ENCODE data around the gene KXD1.
"Not testable (repeated sequence)": the region's sequence is repeated elsewhere in the genome, so short reads cannot be mapped to it uniquely, and the experiment has no call there.

Gene KXD1

GRCh38 chr19:18536475-18536874 is 21.2 kb upstream of the KXD1 start:
- DNase-seq (ENCODE audit: low read depth in 2 of 2), result no peak

- no peak for DNase-seq (ENCODE audit: low read depth in 2 of 2)
Measured at GRCh38 chr19:18537431-18537830, 20.2 kb upstream of the KXD1 start.

DNA sequence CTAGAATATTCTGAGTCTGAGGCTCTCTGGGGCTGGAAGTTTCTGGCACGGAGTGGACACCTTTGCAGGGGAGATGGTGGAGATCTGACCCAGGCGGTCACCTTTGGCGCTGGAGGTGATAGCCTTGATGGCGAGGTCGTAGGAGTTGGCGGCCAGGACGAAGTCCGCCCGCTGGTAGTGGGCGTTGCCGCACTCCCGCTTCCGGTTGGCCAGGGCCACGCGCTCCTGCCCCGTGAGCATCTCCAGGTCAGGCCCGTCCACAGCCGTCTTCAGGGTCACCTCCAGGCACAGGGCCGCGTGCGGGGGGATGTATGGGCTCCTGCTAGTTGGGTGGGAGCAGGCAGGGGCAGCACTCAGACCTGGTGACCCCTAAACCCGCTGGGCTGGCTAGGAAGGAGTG is 19.6 kb upstream of the KXD1 start:
- no peak for DNase-seq (ENCODE audit: low read depth in 2 of 2)

DNA sequence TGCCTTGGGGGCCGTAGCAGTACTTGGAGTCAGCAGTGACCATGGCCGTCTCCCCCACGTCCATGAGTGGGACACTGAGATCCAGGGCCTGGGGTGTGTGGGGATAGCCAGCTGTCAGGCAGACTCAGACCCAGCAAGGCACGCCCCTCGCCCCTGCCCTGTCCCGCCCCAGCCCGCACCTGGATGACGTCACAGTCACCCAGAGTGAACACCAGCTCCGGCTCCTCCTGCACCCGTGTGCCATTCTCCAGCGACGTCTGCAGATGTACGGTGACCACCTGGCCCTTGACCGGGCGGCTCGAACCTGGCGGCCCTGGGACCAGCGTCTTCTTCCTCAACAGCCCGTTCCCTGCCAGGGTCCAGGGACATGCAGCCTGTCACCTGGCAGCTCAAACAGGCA is 18.3 kb upstream of the KXD1 start:
- no peak for DNase-seq (ENCODE audit: low read depth in 2 of 2)

DNA sequence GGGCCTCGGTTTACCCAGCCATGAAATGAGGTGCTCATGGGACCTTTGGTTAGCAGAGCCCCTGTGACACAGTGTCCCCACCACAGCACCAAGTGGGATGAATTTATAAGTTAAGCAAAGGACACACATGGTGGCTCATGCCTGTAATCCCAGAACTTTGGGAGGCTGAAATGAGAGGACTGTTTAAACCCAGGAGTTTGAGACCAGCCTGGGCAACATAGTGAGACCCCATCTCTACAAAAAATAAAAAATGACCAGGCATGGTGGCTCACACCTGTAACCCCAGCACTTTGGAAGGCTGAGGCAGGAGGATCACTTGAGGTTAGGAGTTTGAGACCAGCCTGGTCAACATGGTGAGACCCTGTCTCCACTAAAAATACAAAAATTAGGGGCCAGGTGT is 17.5 kb upstream of the KXD1 start:
- not testable (repeated sequence) for DNase-seq (ENCODE audit: low read depth in 2 of 2)

DNA sequence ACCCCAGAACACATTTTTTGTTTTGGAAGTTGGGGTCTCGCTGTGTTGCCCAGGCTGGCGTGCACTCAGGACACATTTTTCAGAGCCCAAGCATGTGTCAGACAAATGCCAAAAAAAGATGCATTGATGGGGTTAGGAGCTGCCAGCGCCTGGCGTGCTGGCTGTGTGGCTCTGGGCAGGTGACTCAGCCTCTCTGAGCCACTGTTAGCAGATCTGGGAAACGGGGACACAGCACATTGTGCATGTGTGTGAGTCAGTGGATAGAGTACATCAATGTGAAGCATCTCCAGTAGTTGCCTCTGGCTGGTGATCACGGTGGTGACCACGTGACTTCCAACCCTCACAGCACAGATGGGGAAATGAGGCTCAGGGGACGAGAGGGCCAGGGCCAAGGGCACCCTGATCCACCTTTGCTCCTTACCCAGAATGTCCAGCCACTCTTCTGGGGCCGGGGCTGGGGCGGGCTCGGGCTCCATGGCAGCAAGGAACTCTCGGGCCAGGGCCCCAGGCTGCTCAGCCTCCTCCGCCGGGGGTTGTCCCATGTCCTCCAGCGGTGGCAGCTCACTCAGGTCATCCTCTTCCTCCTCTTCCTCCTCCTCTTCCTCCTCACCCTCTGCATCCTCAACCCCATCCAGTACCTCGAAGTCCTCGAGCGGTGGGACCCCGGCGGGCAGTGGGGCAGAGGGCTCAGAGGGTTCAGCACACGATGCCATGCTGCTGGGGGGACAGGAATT is 16.2 kb upstream of the KXD1 start:
- no peak for DNase-seq (ENCODE audit: low read depth in 2 of 2)

DNA sequence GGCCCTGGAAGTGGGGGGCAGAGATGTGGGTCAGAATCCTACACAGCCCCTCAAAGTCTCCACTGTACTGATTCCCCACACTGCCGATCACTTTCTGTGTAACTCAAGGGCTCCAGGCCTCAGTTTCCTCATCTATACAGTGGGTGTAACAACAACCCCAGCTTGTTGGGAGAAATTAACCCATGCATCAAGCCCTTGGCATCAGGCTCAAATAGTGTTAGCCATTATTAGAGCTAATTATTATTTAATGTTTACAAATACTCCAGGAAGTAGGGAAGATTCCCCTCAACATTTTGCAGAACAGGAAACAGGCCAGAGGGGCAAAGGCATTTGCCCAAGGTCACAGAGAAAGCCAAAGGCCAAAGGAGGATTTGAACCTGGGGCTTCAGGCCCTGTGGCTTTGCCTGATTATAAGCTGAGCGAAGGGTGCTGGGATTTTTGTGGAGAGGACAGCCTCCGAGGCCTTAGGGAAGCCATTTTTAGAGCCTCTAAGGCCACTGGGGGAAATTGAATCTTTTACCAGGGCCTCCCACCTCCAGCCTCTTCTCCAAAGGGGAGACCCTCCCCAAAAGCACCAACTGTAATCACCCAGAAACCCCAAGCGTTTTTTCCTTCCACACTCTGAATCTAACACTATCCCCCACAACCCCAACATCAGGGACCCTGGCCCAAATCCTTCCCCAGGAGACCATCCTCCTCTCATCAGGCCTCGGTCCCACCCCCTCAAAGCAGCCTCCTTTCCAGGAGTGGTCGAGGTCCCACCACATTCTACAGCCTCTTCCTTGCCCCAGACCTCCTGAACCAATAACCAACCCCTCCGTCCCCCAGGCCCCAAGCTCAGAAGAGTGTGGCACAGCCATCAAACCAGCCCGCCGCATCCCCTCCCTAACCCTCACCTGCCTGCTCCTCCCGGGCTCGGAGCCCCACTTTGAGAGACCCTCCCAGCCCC is 15.4 kb upstream of the KXD1 start:
- no peak for DNase-seq (ENCODE audit: low read depth in 2 of 2)

- DNase-seq (ENCODE audit: low read depth in 2 of 2), result peak; percentile 85 to 89
Measured at GRCh38 chr19:18542941-18543813, 14.5 kb upstream of the KXD1 start, which contains the start of gene FKBP8. Gene FKBP8, minus strand, starts transcription at chr19:18543573. Its CDS starts 1,603 bp downstream, at chr19:18541970.

DNA sequence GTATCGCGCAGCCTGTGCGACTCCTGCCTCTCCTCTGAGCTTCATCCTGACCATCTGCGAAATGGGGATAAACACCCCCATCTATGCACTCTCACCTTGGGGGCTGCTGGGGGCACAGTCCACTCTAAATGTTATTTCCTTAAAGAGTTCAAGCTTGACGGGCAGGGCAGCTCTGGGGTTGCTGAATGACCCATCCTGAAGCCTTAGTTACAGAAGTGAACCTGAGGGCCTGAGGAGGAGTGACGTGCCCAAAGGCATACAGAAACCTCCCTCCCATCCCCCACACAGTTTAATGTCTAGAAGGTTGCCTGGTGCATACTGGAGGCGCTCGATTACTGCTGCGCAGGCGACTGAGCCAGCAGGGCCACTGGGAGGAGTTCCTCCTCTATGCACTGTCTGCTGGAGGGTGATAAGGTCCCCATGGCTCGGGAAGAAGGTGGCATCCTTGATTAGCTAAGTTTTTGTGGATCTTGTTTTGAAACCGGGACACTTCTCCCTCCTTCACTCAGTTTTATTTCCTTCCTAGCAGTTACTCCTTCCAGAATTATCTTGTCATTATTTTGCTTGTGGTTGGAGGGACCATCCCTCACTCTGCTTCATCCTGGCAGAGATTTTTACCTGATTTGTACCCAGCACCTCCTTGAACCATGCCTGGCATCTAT is 13.7 kb upstream of the KXD1 start:
- no peak for DNase-seq (ENCODE audit: low read depth in 2 of 2)

GRCh38 chr19:18551631-18552030 is 6.0 kb upstream of the KXD1 start:
- DNase-seq (ENCODE audit: low read depth in 2 of 2), result no peak

- DNase-seq (ENCODE audit: low read depth in 2 of 2), result no peak
Measured at GRCh38 chr19:18558202-18558555, 509 bp downstream of the KXD1 start.

GRCh38 chr19:18558604-18559003 is 934 bp downstream of the KXD1 start:
- no peak for DNase-seq (ENCODE audit: low read depth in 2 of 2)

DNA sequence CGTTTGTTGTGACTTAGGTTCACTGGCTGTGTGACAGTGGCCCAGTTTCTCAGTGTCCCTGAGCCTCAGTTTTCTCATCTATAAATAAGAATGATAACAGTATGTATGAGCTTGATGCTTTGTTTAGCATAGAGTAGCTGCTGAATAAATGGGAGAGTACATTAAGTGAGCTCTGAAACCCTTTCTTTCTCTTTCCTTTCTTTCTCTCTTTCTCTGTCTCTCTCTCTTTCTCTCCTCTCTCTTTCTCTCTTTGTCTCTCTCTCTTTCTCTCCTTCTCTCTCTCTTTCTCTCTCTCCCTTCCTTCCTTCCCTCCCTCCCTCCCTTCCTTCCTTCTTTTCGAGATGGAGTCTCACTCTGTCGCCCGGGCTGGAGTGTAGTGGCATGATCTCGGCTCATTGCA is 2.0 kb downstream of the KXD1 start:
- no peak for DNase-seq (ENCODE audit: low read depth in 2 of 2)

- DNase-seq (ENCODE audit: low read depth in 2 of 2), result no peak
Measured at GRCh38 chr19:18562086-18562485, 4.4 kb downstream of the KXD1 start.

DNA sequence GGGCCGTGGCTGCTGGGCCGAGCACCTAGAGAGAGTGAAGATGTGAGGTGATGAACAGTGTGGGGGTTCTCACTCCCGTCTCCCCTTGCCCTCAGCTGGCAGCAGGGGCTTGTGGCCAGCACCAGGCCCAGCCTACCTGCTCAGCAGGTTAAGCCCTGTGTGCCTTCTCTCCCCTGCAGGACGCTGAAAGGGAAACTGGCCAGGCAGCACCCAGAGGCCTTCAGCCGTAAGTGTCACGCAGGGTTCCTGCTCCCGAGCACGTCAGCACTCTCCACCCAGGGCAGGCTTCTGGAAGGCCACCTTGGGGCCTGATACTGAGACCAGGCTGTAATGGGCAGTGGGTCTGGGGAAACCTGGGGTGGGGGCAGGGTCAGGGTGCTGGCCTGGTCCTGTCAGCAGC is 9.3 kb downstream of the KXD1 start:
- DNase-seq (ENCODE audit: low read depth in 2 of 2), result no peak

DNA sequence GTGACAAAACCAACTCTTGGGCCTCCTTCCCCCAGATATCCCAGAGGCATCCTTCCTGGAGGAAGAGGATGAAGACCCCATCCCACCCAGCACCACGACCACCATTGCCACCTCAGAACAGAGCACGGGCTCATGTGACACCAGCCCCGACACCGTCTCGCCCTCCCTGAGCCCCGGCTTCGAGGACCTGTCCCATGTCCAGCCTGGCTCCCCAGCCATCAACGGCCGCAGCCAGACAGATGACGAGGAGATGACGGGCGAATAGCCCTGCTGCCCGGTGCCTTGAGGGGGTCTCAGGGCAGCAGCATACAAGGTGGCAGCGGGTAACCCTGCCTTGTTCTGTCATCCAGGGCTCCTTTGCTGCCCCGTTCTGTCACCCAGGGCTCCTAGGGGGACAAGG is 10.7 kb downstream of the KXD1 start:
- DNase-seq (ENCODE audit: low read depth in 2 of 2), result no peak

DNA sequence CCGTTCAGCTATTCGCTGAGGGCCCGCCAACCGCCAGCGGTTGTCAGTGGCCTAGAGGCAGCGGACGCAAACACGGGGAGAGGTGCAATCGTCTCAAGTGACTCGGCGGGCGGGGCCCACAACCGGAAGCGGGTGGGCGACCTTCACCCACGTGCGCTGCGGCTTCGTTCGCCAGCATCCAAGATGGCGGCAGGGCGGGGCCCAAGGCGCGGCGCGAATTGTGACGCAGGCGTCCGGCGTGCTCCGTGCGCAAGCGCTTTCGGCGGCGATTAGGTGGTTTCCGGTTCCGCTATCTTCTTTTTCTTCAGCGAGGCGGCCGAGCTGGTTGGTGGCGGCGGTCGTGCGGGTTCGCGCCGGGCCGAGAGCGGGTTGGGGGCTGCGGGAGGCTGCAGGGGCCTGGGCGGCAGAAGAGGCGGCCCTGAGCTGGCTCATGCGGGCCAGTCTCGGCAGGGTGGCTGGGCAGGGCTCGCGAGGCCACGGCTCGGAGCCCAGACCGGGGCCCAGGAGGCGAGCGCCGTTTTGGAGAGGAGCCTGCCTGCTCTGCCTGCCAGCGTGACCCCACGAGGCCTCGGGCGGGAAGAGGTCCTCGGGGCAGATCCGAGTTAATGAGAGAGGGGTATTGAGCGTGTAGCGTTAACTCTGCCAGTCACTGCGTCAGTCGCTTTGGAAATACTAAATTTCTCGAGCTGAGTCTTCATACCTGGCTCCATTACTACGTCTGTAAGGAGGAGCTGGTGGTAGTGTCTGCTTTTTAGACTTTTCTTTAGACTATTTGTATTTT is 14.1 kb downstream of the KXD1 start, which contains the start of gene UBA52:
UBA52 (plus strand) TSS at position 294 of the 781 bp plus-strand sequence. CDS start 1,444 bp downstream, outside the sequence.
- peak; percentile 99 for DNase-seq (ENCODE audit: low read depth in 2 of 2)

- DNase-seq (ENCODE audit: low read depth in 2 of 2), result no peak
Measured at GRCh38 chr19:18574691-18575291, 17.1 kb downstream of the KXD1 start.

DNA sequence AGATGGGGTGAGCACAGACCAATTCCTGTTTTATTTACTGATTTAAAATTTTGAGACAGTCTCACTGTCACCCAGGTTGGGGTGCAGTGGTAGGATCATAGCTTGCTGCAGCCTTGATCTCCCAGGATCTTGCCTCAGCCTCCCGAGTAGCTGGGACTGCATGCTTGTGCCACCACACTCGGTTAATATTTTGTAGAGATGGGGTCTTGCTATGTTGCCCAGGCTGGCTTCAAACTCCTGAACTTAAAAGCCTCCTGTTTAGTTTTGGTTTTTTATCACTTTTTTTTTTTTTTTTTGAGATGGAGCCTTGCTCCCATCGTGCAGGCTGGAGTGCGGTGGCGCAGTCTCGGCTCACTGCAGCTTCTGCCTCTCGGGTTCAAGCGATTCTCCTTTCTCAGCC is 18.7 kb downstream of the KXD1 start:
- no peak for DNase-seq (ENCODE audit: low read depth in 2 of 2)

- no peak for DNase-seq (ENCODE audit: low read depth in 2 of 2)
Measured at GRCh38 chr19:18577365-18577914, 19.8 kb downstream of the KXD1 start.

Data from stimulated activated CD8-positive, alpha-beta memory T cell treated with anti-CD3 and anti-CD28 coated beads, Interleukin-7, amount 100 ng/mL, for 1 hour (primary cell).